Panc1 (cell line): ENCODE data around the gene IL17B.

Experiments used
- CTCF ChIP-seq: fragments of 450-650 bp; IDR thresholded peaks from 2 replicates; pipeline ENCODE4 v1.5.1; 2017; ENCODE audit warnings: mild to moderate bottlenecking
- POLR2AphosphoS5 ChIP-seq: IDR thresholded peaks from 2 replicates; pipeline ENCODE4 v1.6.1; 2012; ENCODE audit warnings: mild to moderate bottlenecking, low read depth, low read length, moderate library complexity
- REST ChIP-seq, 2 experiments: IDR thresholded peaks; 2 replicates each; pipeline ENCODE4 v1.6.1; 2011 to 2012; ENCODE audit warnings: low read depth in 2 of 2, control low read depth in 1 of 2, low read length in 1 of 2, mild to moderate bottlenecking in 1 of 2, moderate library complexity in 1 of 2; ENCODE audit not compliant: insufficient read depth in 1 of 2
- SIN3A ChIP-seq: IDR thresholded peaks from 2 replicates; pipeline ENCODE4 v1.6.1; 2012; ENCODE audit warnings: low read depth, mild to moderate bottlenecking, low read length, moderate library complexity, borderline replicate concordance; ENCODE audit not compliant: insufficient read depth

GRCh38 chr5:149362541-149362940, 16.6 kb downstream of the IL17B start:
- TF ChIP-seq CTCF (no peak), REST (IDR thresholded peaks at IDR 0.05; ENCODE audit: insufficient read depth in 1 of 2, low read depth in 2 of 2, low read length in 1 of 2) (no peak), SIN3A (no peak), POLR2AphosphoS5 (no peak)
